BE2C (cell line): Measurements from ENCODE around the gene ITIH3.

Experiments
- DNase-seq: peaks from one replicate; pipeline ENCODE4 v3.0.0-alpha.2; 2020
- H3K27me3 ChIP-seq: fragments of 250-450 bp; sonication (Bioruptor Pico); 2 replicates; pipeline ENCODE4 v1.5.1; 2020; ENCODE audit warnings: mild to moderate bottlenecking
- H3K36me3 ChIP-seq: fragments of 250-450 bp; sonication (Bioruptor Pico); 2 replicates; pipeline ENCODE4 v1.5.1; 2020; ENCODE audit warnings: mild to moderate bottlenecking
- H3K4me1 ChIP-seq: fragments of 250-450 bp; sonication (Bioruptor Pico); 2 replicates; pipeline ENCODE4 v1.5.1; 2020
- H3K4me3 ChIP-seq: 2 replicates; pipeline ENCODE4 v1.5.1; 2011; ENCODE audit warnings: low read depth, low read length
- H3K9me3 ChIP-seq: fragments of 250-450 bp; sonication (Bioruptor Pico); 2 replicates; pipeline ENCODE4 v1.5.1; 2020
- CTCF ChIP-seq: IDR thresholded peaks from 2 replicates; pipeline ENCODE4 v1.5.1; 2012; ENCODE audit warnings: mild to moderate bottlenecking, low read depth, low read length

ITIH3 gene

GRCh38 chr3:52784021-52784621 is 10.5 kb upstream of the ITIH3 start:
- Histone ChIP-seq H3K36me3 (no peaks in the 10 kb centered on the region), H3K4me1 (no peaks in the 10 kb centered on the region), H3K4me3 (no peak overlapping the region), H3K27me3 (no peaks in the 10 kb centered on the region), H3K9me3 (no peaks in the 10 kb centered on the region)
- DNase-seq: no peak
- no peak for TF ChIP-seq CTCF

GRCh38 chr3:52784931-52785590 is 9.5 kb upstream of the ITIH3 start:
- no peaks in the 10 kb centered on the region for H3K9me3 ChIP-seq
- H3K27me3 ChIP-seq: no peaks in the 10 kb centered on the region
- no peak for TF ChIP-seq CTCF
- no peak for DNase-seq
- H3K4me1 ChIP-seq: no peaks in the 10 kb centered on the region
- no peak overlapping the region for H3K4me3 ChIP-seq
- H3K36me3 ChIP-seq: no peaks in the 10 kb centered on the region

GRCh38 chr3:52786330-52787215 is 8.0 kb upstream of the ITIH3 start:
- TF ChIP-seq CTCF: no peak
- Histone ChIP-seq H3K4me1 (no peaks in the 10 kb centered on the region), H3K9me3 (no peaks in the 10 kb centered on the region)

GRCh38 chr3:52787246-52787645 is 7.3 kb upstream of the ITIH3 start:
- TF ChIP-seq CTCF: no peak
- no peak overlapping the region for H3K4me3 ChIP-seq
- no peaks in the 10 kb centered on the region for H3K9me3 ChIP-seq
- H3K36me3 ChIP-seq: no peaks in the 10 kb centered on the region
- DNase-seq: no peak
- H3K27me3 ChIP-seq: no peaks in the 10 kb centered on the region
- H3K4me1 ChIP-seq: no peaks in the 10 kb centered on the region

More at GRCh38 chr3:52786330-52787215, 8.0 kb upstream of the ITIH3 start:
- no peak overlapping the region for H3K4me3 ChIP-seq
- no peak for DNase-seq
- no peaks in the 10 kb centered on the region for H3K36me3 ChIP-seq
- H3K27me3 ChIP-seq: no peaks in the 10 kb centered on the region

- no peak overlapping the region for H3K4me3 ChIP-seq
- TF ChIP-seq CTCF: no peak
- DNase-seq: no peak
- H3K4me1 ChIP-seq: no peaks in the 10 kb centered on the region
- no peaks in the 10 kb centered on the region for H3K27me3 ChIP-seq
- no peaks in the 10 kb centered on the region for H3K36me3 ChIP-seq
- H3K9me3 ChIP-seq: no peaks in the 10 kb centered on the region
These were observed 6.6 kb upstream of the ITIH3 start for GRCh38 chr3:52787672-52788625.
